T1000 (cell line): ENCODE results near the gene G6PC2.
"Not testable (repeated sequence)": the region's sequence is repeated elsewhere in the genome, so short reads cannot be mapped to it uniquely, and the experiment has no call there.

Source experiments
- DNase-seq: peaks from one replicate; lab custom pipeline; 2025; ENCODE audit warnings: mixed read lengths; lab: John Stamatoyannopoulos, UW

The G6PC2 gene

GRCh38 chr2:168907940-168908662 is 7.0 kb downstream of the G6PC2 start:
- no peak for DNase-seq

- no peak for DNase-seq
Observed at GRCh38 chr2:168910330-168910729, 9.2 kb downstream of the G6PC2 start.

DNA sequence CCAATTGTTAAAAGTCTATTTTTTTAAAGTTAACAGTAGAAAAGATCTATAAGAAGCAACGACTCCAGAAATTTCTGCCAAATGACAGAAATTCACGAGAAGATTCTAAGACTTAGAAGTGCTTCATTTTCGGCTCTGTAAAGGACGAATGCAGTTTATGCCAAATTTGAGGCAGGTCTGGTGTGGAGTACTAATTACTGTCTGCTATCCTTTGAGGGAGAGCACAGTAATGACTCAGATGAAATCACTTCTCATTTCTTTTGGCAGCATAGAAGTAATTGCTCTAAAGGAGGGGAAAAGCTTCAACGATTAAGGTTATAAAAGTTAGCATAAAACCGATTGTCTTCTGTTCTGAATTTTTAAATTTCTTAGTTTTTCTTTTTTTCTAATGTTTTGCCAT is 11.4 kb downstream of the G6PC2 start:
- no peak for DNase-seq

- no peak for DNase-seq
Observed at GRCh38 chr2:168912901-168913369, 11.8 kb downstream of the G6PC2 start.

DNA sequence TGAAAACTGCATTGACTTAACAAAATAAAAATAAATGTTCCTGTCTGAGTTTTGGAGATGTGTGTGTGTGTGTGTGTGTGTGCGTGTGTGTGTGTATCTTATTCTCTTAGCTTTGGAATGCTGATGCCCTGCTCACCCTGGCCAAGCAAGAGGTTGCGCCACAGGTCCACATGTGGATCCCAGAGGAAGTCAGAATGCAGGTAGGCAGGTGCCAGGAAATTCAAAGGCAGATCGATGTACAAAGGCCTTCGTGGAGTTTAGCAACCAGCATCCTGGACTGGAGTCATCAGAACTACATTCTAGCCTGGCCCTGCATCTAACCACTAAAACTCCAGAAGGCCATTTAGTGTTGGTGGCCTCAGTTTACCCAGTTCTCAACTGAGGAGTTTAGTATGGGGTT is 12.4 kb downstream of the G6PC2 start:
- no peak for DNase-seq

GRCh38 chr2:168915441-168916330 is 14.6 kb downstream of the G6PC2 start:
- no peak for DNase-seq

DNA sequence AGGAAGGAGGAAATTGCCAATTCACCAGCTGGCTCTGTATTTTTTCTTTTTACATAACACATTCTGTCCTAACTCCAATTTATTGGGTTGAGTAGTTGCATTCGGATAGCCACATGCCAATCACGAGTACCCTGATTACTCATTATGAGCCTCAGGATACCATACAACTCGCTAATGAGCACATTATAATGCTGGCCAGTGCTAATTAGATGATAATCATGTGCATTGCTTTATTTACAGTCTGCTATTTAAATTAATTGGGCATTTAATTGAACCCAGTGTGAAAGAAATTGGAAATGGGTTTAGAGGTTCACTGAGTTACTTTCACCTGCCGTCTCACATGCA is 15.2 kb downstream of the G6PC2 start:
- DNase-seq = no peak

GRCh38 chr2:168920504-168921157 is 19.5 kb downstream of the G6PC2 start:
- DNase-seq = no peak

GRCh38 chr2:168926621-168927386 is 25.7 kb downstream of the G6PC2 start:
- no peak for DNase-seq

- no peak for DNase-seq
Observed at GRCh38 chr2:168928113-168928831, 27.2 kb downstream of the G6PC2 start.

DNA sequence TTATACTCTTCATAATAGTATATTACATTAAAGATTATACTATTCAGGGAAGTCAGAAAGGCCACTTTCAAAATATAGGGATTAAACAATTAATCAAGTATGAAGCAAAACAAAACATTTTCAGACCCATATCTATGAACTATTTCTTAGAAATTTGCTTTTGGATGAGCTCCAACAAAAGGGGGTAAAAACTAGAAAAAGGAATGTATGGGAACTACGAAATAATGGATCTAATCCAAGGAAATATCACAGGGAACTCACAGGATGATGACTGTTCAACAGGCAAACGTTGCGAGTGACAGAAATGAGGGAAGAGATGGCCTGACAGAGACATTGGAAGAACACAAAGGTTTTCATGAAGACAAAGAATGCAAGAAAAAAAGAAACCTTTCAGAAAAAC is 27.9 kb downstream of the G6PC2 start:
- DNase-seq = no peak

GRCh38 chr2:168930242-168930641 is 29.2 kb downstream of the G6PC2 start:
- no peak for DNase-seq

DNA sequence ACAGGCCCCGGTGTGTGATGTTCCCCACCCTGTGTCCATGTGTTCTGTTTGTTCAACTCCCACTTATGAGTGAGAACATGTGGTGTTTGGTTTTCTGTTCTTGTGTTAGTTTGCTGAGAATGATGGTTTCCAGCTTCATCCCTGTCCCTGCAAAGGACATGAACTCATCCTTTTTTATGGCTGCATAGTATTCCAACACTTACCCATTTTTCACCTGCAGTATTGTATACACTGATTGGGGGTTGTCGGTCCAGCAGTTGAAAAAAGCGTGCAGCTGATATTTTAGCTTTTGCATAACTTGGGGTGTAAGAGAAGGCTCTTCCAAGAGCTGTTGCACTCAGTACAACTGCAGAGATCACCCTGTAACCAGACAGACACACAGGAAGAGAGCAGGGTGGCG is 31.1 kb downstream of the G6PC2 start:
- not testable (repeated sequence) for DNase-seq

GRCh38 chr2:168934826-168935225 is 33.7 kb downstream of the G6PC2 start:
- no peak for DNase-seq

GRCh38 chr2:168935810-168936581 is 34.9 kb downstream of the G6PC2 start:
- DNase-seq = peak; percentile 38

GRCh38 chr2:168939061-168939460 is 38.0 kb downstream of the G6PC2 start:
- DNase-seq = no peak

- DNase-seq = no peak
Observed at GRCh38 chr2:168939918-168940317, 38.8 kb downstream of the G6PC2 start.

GRCh38 chr2:168941297-168941696 is 40.2 kb downstream of the G6PC2 start:
- DNase-seq = no peak

DNA sequence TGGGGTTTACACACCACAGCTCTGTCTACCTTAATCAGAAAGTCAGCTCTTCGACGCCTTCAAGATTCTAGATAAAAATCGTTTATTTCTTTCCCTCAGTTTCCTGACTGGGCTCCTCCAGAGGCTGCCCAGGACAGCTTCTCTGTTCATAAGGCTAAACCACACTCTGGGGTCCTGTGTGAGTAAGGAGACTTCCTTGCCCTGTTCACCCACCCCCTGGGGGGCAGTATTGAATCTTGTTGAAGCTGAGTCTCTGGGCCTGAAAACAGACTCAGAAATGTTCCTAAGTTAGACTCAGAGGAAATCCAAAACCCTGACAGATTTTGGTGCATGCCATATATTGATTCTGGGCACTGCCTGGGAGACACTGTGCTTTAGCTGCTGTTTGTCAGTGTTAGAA is 43.0 kb downstream of the G6PC2 start:
- DNase-seq = no peak

DNA sequence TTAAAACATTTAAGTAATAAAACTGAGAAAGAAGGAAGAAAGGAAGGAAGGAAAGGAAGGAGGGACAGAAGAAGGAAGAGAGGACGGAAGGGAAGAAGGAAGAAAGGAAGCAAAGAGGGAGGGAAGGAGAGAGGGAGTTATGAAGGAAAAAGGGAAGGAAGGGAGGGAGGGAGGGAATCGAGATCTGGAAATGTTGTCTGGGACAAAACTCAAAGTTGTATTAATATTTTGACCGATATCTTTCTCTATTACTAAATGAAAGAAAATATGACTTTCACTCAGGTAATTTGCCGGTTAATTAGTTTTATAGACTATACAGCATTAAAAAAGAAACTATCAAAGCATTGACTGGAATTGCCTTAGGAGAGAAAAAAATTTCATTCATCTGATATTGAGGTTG is 44.4 kb downstream of the G6PC2 start:
- no peak for DNase-seq
